H1 (cell line): Measurements from ENCODE around the gene RPS6KB2. TPM values are rescaled to one million over a fixed set of nuclear protein-coding genes. Genes with fewer than 3 reads are reported as not detected.

Experiments
- CTCF ChIA-PET: fragments of 300-600 bp; sonication (Branson Sonifier 250); formaldehyde crosslinking; loops from one replicate; lab custom pipeline; 2021; ENCODE audit not compliant: partially characterized antibody; lab: Charles Lee
- POLR2A ChIA-PET: fragments of 300-600 bp; sonication (Branson Sonifier 250); formaldehyde crosslinking; loops from one replicate; lab custom pipeline; 2021; ENCODE audit warnings: inconsistent platforms; ENCODE audit not compliant: partially characterized antibody; lab: Charles Lee
- DNase-seq, 2 experiments: peaks; one replicate each; pipeline versions ENCODE4 v3.0.0 to v3.0.0-alpha.2; 2010 to 2022; ENCODE audit warnings: low spot score in 2 of 2, low read depth in 1 of 2, mixed read lengths in 1 of 2
- FAIRE-seq: peaks from 2 replicates; lab custom pipeline; 2011; peaks lifted over from hg19 to GRCh38; lab: Jason Lieb, UNC
- H2AFZ ChIP-seq: 2 replicates; pipeline ENCODE4 v1.8.1; 2012; ENCODE audit warnings: low read length, inconsistent platforms
- H2AK5ac ChIP-seq: 2 replicates; pipeline ENCODE4 v1.6.1; 2013; ENCODE audit warnings: low read depth, low read length
- H2BK120ac ChIP-seq: replicated peaks from 2 replicates; pipeline ENCODE3; 2013; ENCODE audit warnings: low read depth, low read length, inconsistent platforms
- H2BK12ac ChIP-seq: 2 replicates; pipeline ENCODE4 v1.6.1; 2013; ENCODE audit warnings: low read depth, low read length
- H2BK15ac ChIP-seq: 2 replicates; pipeline ENCODE4 v1.6.1; 2013; ENCODE audit warnings: low read length
- H2BK20ac ChIP-seq: 2 replicates; pipeline ENCODE4 v1.6.1; 2013; ENCODE audit warnings: low read length
- H2BK5ac ChIP-seq: 2 replicates; pipeline ENCODE4 v1.6.1; 2013; ENCODE audit warnings: low read depth, low read length
- H3K14ac ChIP-seq: 2 replicates; pipeline ENCODE4 v1.6.1; 2013; ENCODE audit warnings: inconsistent platforms; ENCODE audit not compliant: insufficient read length
- H3K18ac ChIP-seq: 2 replicates; pipeline ENCODE4 v1.6.1; 2013; ENCODE audit warnings: low read length; ENCODE audit errors: extremely low read depth
- H3K23ac ChIP-seq: 2 replicates; pipeline ENCODE4 v1.6.1; 2013; ENCODE audit warnings: inconsistent platforms; ENCODE audit not compliant: insufficient read length
- H3K23me2 ChIP-seq: 2 replicates; pipeline ENCODE4 v1.6.1; 2013; ENCODE audit warnings: low read depth, low read length
- H3K27ac ChIP-seq: 2 replicates; pipeline ENCODE4 v1.6.1; 2011; ENCODE audit warnings: low read depth, low read length, inconsistent platforms
- H3K27me3 ChIP-seq, 4 experiments: replicated peaks in 1 of 4; 1 replicate in 1 of 4; 2 replicates in 3 of 4; pipeline versions ENCODE4 v1.6.1 to v1.8.1; 2011 to 2013; ENCODE audit warnings: low read length in 3 of 4, mild to moderate bottlenecking in 3 of 4, inconsistent platforms in 2 of 4, mixed read lengths in 2 of 4, moderate library complexity in 1 of 4; ENCODE audit not compliant: control insufficient read depth in 3 of 4, insufficient read depth in 3 of 4; ENCODE audit errors: extremely low read depth in 1 of 4
- H3K36me3 ChIP-seq, 4 experiments: 2 replicates each; pipeline versions ENCODE4 v1.6.1 to v1.8.1; 2011 to 2013; ENCODE audit warnings: mild to moderate bottlenecking in 4 of 4, low read length in 3 of 4, moderate library complexity in 2 of 4, control low read depth in 1 of 4, inconsistent platforms in 1 of 4; ENCODE audit not compliant: insufficient read depth in 4 of 4, control insufficient read depth in 2 of 4
- H3K4ac ChIP-seq: replicated peaks from 2 replicates; pipeline ENCODE3; 2013; ENCODE audit warnings: low read length, low read depth, mixed read lengths, inconsistent platforms; ENCODE audit not compliant: insufficient read length
- H3K4me1 ChIP-seq, 4 experiments: replicated peaks in 1 of 4; 1 replicate in 1 of 4; 2 replicates in 3 of 4; pipeline versions ENCODE4 v1.6.1 to v1.8.1; 2011 to 2013; ENCODE audit warnings: low read length in 3 of 4, inconsistent platforms in 2 of 4, mixed read lengths in 1 of 4; ENCODE audit not compliant: insufficient read depth in 4 of 4, control insufficient read depth in 3 of 4
- H3K4me2 ChIP-seq, 2 experiments: 2 replicates each; pipeline versions ENCODE4 v1.6.1 to v1.8.1; 2011 to 2013; ENCODE audit warnings: low read depth in 2 of 2, low read length in 2 of 2, control low read depth in 1 of 2, inconsistent platforms in 1 of 2, mild to moderate bottlenecking in 1 of 2; ENCODE audit not compliant: insufficient read depth in 1 of 2
- H3K4me3 ChIP-seq, 4 experiments: fragments of 200-600, 300-600 bp in 1 of 4; sonication (generic), shearing (Covaris generic), sonication (Bioruptor Twin) in 1 of 4; 2 replicates each; pipeline versions ENCODE4 v1.5.1 to v1.8.1; 2011 to 2016; ENCODE audit warnings: low read length in 4 of 4, low read depth in 3 of 4, control low read depth in 2 of 4, inconsistent platforms in 2 of 4, mild to moderate bottlenecking in 2 of 4, mixed read lengths in 1 of 4, moderate library complexity in 1 of 4; ENCODE audit not compliant: insufficient read depth in 2 of 4; ENCODE audit errors: extremely low read depth in 1 of 4
- H3K56ac ChIP-seq: replicated peaks from 2 replicates; pipeline ENCODE3; 2013; ENCODE audit warnings: low read depth, mild to moderate bottlenecking, mixed read lengths, low read length, inconsistent platforms; ENCODE audit not compliant: insufficient read length
- H3K79me1 ChIP-seq: 2 replicates; pipeline ENCODE4 v1.6.1; 2013; ENCODE audit warnings: low read depth, low read length, control low read depth
- H3K79me2 ChIP-seq, 2 experiments: 2 replicates each; pipeline versions ENCODE4 v1.6.1 to v1.8.1; 2012 to 2013; ENCODE audit warnings: low read length in 2 of 2, mild to moderate bottlenecking in 2 of 2, inconsistent platforms in 1 of 2; ENCODE audit not compliant: insufficient read depth in 2 of 2, control insufficient read depth in 1 of 2
- H3K9ac ChIP-seq, 4 experiments: replicated peaks in 1 of 4; 1 replicate in 1 of 4; 2 replicates in 3 of 4; pipeline versions ENCODE4 v1.6.1 to v1.8.1; 2011 to 2013; ENCODE audit warnings: low read depth in 3 of 4, low read length in 3 of 4, control low read depth in 2 of 4, mild to moderate bottlenecking in 2 of 4, moderate library complexity in 2 of 4, inconsistent platforms in 1 of 4; ENCODE audit errors: extremely low read depth in 1 of 4
- H3K9me3 ChIP-seq, 2 experiments: 2 replicates each; pipeline versions ENCODE4 v1.6.1 to v1.8.1; 2012 to 2013; ENCODE audit warnings: mild to moderate bottlenecking in 2 of 2, moderate library complexity in 2 of 2, control low read depth in 1 of 2, inconsistent platforms in 1 of 2, low read depth in 1 of 2, low read length in 1 of 2, mixed read lengths in 1 of 2; ENCODE audit not compliant: insufficient read depth in 2 of 2
- H4K20me1 ChIP-seq, 2 experiments: replicated peaks in 1 of 2; 2 replicates each; pipeline versions ENCODE3 to v1.8.1; 2011 to 2013; ENCODE audit warnings: inconsistent platforms in 2 of 2, low read length in 2 of 2, mild to moderate bottlenecking in 1 of 2; ENCODE audit not compliant: insufficient read depth in 2 of 2, control insufficient read depth in 1 of 2
- H4K5ac ChIP-seq: 2 replicates; pipeline ENCODE4 v1.6.1; 2013; ENCODE audit warnings: low read length, low read depth, mixed read lengths, inconsistent platforms; ENCODE audit not compliant: insufficient read length
- H4K8ac ChIP-seq: 2 replicates; pipeline ENCODE4 v1.8.0; 2013; ENCODE audit warnings: mild to moderate bottlenecking, moderate library complexity, low read length, inconsistent platforms; ENCODE audit not compliant: insufficient read depth; ENCODE audit errors: extremely low read depth
- H4K91ac ChIP-seq: replicated peaks from 2 replicates; pipeline ENCODE3; 2013; ENCODE audit warnings: low read length, mixed read lengths, inconsistent platforms; ENCODE audit not compliant: insufficient read length
- KDM4A ChIP-seq: IDR thresholded peaks from one replicate; pipeline ENCODE4 v1.7.1; 2012; ENCODE audit warnings: low read depth, mild to moderate bottlenecking, moderate library complexity, low read length, inconsistent platforms; ENCODE audit not compliant: severe bottlenecking
- SAP30 ChIP-seq: fragments of 300-600 bp; sonication (generic); IDR thresholded peaks from 2 replicates; pipeline ENCODE4 v1.7.1; 2012; ENCODE audit warnings: low read length, moderate library complexity, mild to moderate bottlenecking, inconsistent platforms; ENCODE audit not compliant: insufficient read depth, insufficient replicate concordance
- SIN3A ChIP-seq, 2 experiments: IDR thresholded peaks in 1 of 2; conservative IDR thresholded peaks in 1 of 2; 2 replicates each; pipeline ENCODE4 v1.6.1; 2011 to 2012; ENCODE audit warnings: low read length in 2 of 2, improper control_type of control experiment in 1 of 2, low read depth in 1 of 2, mild to moderate bottlenecking in 1 of 2
- SP2 ChIP-seq: IDR thresholded peaks from 2 replicates; pipeline ENCODE4 v1.6.1; 2012; ENCODE audit warnings: mild to moderate bottlenecking, low read length, inconsistent platforms
- TCF12 ChIP-seq: IDR thresholded peaks from 2 replicates; pipeline ENCODE4 v1.6.1; 2011; ENCODE audit warnings: low read depth, mild to moderate bottlenecking, low read length
- WGBS, 2 experiments: shearing (Covaris generic) in 1 of 2; methylation state at CpG; one replicate each; pipeline versions ENCODE4 v1.1.6 to v1.1.7; 2013 to 2015; ENCODE audit warnings: low lambda C conversion rate in 2 of 2, mixed read lengths in 2 of 2, inconsistent platforms in 1 of 2, low coverage in 1 of 2, missing lambda C conversion rate in 1 of 2; ENCODE audit not compliant: insufficient replicate concordance in 2 of 2, insufficient coverage in 1 of 2, insufficient read length in 1 of 2; ENCODE audit errors: extremely low coverage in 1 of 2, missing lambda C conversion rate in 1 of 2; 5-methylcytosine and 5-hydroxymethylcytosine counted together
- polyA plus RNA-seq, 7 experiments: library from polyadenylated mRNA; depleted of rRNA in 3 of 7; stranded (reverse) in 5 of 7; unstranded in 2 of 7; fragments of >200 nt in 5 of 7; fragments of 200-250 nt in 2 of 7; gene quantifications; 1 replicate in 5 of 7; 2 replicates in 1 of 7; 4 replicates in 1 of 7; pipeline versions ENCODE4 v1.2.1 to v1.2.3, GENCODE V29; 2011 to 2013; ENCODE audit warnings: missing spikeins in 2 of 7, mixed read lengths in 2 of 7
- total RNA-seq: library from RNA; stranded (reverse); fragmentation: NEBNext Ultra II Directional; extraction: Animal tissue kit (Norgen Biotek cat#: 25700); gene quantifications from 2 replicates; pipeline ENCODE4 v1.2.1, GENCODE V29; 2021

The RPS6KB2 gene
- total and polyA plus RNA-seq, 2 of the 8 experiments (the other 6 are each of a cell fraction or from before 2014, with no cell fraction given) = 41.0 to 47.1 TPM

GRCh38 chr11:67442504-67443404, 14.5 kb downstream of the RPS6KB2 start:
- H2BK12ac ChIP-seq = no peak overlapping the region
- no peak overlapping the region for H3K14ac ChIP-seq
- peak overlapping the region; percentile 62 to 90 for H3K4me2 ChIP-seq
- CTCF ChIA-PET = interaction anchor here (0.7 to 2.0 kb wide), 2 partner anchors 20 to 25 kb away, joined by 3 to 7 read pairs; no protein-coding TSS in a partner anchor
- peaks cover 2% of the 10 kb centered on the region; the same call in 1 of the 2 replicates for H3K23me2 ChIP-seq
- 0 out of 2 replicates have a peak, but pooled peaks cover 2% of the 10 kb centered on the region for H3K79me1 ChIP-seq
- H4K20me1 ChIP-seq = peaks cover 4 to 15% of the 10 kb centered on the region in 2 experiments
- H2BK15ac ChIP-seq = no peak overlapping the region
- H3K56ac ChIP-seq = no peak overlapping the region
- peak overlapping the region in 3 of 4 experiments; percentile 35 to 58 (median 38); a peak in 6 of 7 replicates for H3K9ac ChIP-seq
- H3K4me3 ChIP-seq = peak overlapping the region; percentile 42 to 87 (median 77)
- H3K36me3 ChIP-seq = peaks cover 3 to 18% (median 8%) of the 10 kb centered on the region in 4 experiments; a peak in 5 of 8 replicates
- H3K23ac ChIP-seq = no peak overlapping the region
- no peak overlapping the region for H2BK120ac ChIP-seq
- TF ChIP-seq TCF12 (no peak), SAP30 (no peak), SP2 (no peak), SIN3A (conservative IDR thresholded peaks at IDR 0.05 in 1 of 2, IDR thresholded peaks at IDR 0.05 in 1 of 2; ENCODE audit: low read depth in 1 of 2, low read length in 2 of 2) (0 out of 4 replicates have a peak, but pooled peaks of 1 of the 2 experiments have one; percentile 52), KDM4A (peak; percentile 10)
- H2AK5ac ChIP-seq = no peak overlapping the region
- H3K18ac ChIP-seq = no peak overlapping the region
- peak overlapping the region; percentile 65 for H4K91ac ChIP-seq
- no peak overlapping the region for H2BK20ac ChIP-seq
- H3K79me2 ChIP-seq = no peaks in the 10 kb centered on the region
- peak overlapping the region; percentile 71; the same call in 1 of the 2 replicates for H2BK5ac ChIP-seq
- WGBS, 2 experiments = 69% methylated on average over 25 of the region's 45 CpGs; no CpG with 5 or more reads in 1 of the 2 experiments
- no peak overlapping the region for H3K4ac ChIP-seq
- POLR2A ChIA-PET = interaction anchor here (1.0 to 2.1 kb wide), 6 partner anchors 8 to 140 kb away, joined by 3 to 7 read pairs (median 4); partner anchors contain the start of genes RPS6KB2 and SSH3
- peaks cover 0 to 8% (median 4%) of the 10 kb centered on the region in 4 experiments; a peak in 4 of 7 replicates for H3K4me1 ChIP-seq
- peak in 1 of 2 experiments; percentile 71 for DNase-seq
- H3K9me3 ChIP-seq = no peaks in the 10 kb centered on the region
- no peak overlapping the region for H2AFZ ChIP-seq
- FAIRE-seq = no peak
- no peak overlapping the region for H4K5ac ChIP-seq
- H3K27me3 ChIP-seq = no peaks in the 10 kb centered on the region
- no peak overlapping the region; the same call in 1 of the 2 replicates for H3K27ac ChIP-seq
- H4K8ac ChIP-seq = peak overlapping the region; percentile 89; the same call in 1 of the 2 replicates
